Activated CD4-positive, alpha-beta T cell treated with anti-CD3 and anti-CD28 coated beads, Interleukin-2, amount 50 U/mL, for 4 hours (primary cell): Measurements from ENCODE around the gene KCNQ4.

Source experiments
- DNase-seq, 2 experiments: peaks; one replicate each; pipeline ENCODE4 v3.0.0-alpha.2; 2020

KCNQ4 gene

GRCh38 chr1:40872276-40872675, 88.7 kb downstream of the KCNQ4 start:
- DNase-seq = no peak

- DNase-seq = no peak
Observed at GRCh38 chr1:40873863-40874472, 90.4 kb downstream of the KCNQ4 start.

GRCh38 chr1:40876436-40876761, 92.8 kb downstream of the KCNQ4 start:
- DNase-seq = no peak

GRCh38 chr1:40876891-40877290, 93.3 kb downstream of the KCNQ4 start:
- no peak for DNase-seq

GRCh38 chr1:40877698-40878097, 94.1 kb downstream of the KCNQ4 start:
- DNase-seq = peak in 1 of 2 experiments; percentile 32

GRCh38 chr1:40878906-40879305, 95.3 kb downstream of the KCNQ4 start:
- no peak for DNase-seq

GRCh38 chr1:40879482-40880175, 96.0 kb downstream of the KCNQ4 start:
- no peak for DNase-seq

- DNase-seq = no peak
Observed at GRCh38 chr1:40880813-40881549, 97.4 kb downstream of the KCNQ4 start.

GRCh38 chr1:40884055-40884795, 100.6 kb downstream of the KCNQ4 start:
- no peak for DNase-seq

GRCh38 chr1:40886318-40887011, 102.9 kb downstream of the KCNQ4 start:
- no peak for DNase-seq

- no peak for DNase-seq
Observed at GRCh38 chr1:40887012-40887378, 103.4 kb downstream of the KCNQ4 start.

- DNase-seq = no peak
Observed at GRCh38 chr1:40887652-40888051, 104.1 kb downstream of the KCNQ4 start.
